ENCODE measurements around the gene RHOBTB1. TPM values are rescaled to one million over a fixed set of nuclear protein-coding genes. Genes with fewer than 3 reads are reported as not detected.
"Not testable (repeated sequence)": the region's sequence is repeated elsewhere in the genome, so short reads cannot be mapped to it uniquely, and the experiment has no call there.

The RHOBTB1 gene
- polyA plus RNA-seq, 3 donors = 74.7 to 95.5 (median 82.9) TPM

- DNase-seq = no peak
These were observed 73.6 kb downstream of the RHOBTB1 start for GRCh38 chr10:60870416-60870728.

GRCh38 chr10:60869652-60870415 is 74.2 kb downstream of the RHOBTB1 start:
- no peak for DNase-seq

GRCh38 chr10:60868946-60869345 is 75.0 kb downstream of the RHOBTB1 start:
- DNase-seq = no peak

GRCh38 chr10:60865198-60865783 is 78.7 kb downstream of the RHOBTB1 start:
- no peak for DNase-seq

GRCh38 chr10:60863796-60864195 is 80.2 kb downstream of the RHOBTB1 start:
- DNase-seq = no peak

- DNase-seq = no peak
These were observed 81.5 kb downstream of the RHOBTB1 start for GRCh38 chr10:60862517-60862916.

- no peak for DNase-seq
These were observed 87.6 kb downstream of the RHOBTB1 start for GRCh38 chr10:60856405-60856804.

- no peak for DNase-seq
These were observed 90.3 kb downstream of the RHOBTB1 start for GRCh38 chr10:60853637-60854036.

- DNase-seq = no peak
These were observed 90.9 kb downstream of the RHOBTB1 start for GRCh38 chr10:60853107-60853506.

GRCh38 chr10:60849740-60850139 is 94.2 kb downstream of the RHOBTB1 start:
- no peak for DNase-seq

GRCh38 chr10:60849217-60849616 is 94.8 kb downstream of the RHOBTB1 start:
- DNase-seq = no peak

GRCh38 chr10:60848680-60849079 is 95.3 kb downstream of the RHOBTB1 start:
- no peak for DNase-seq

- peak; percentile 30 for DNase-seq
These were observed 95.9 kb downstream of the RHOBTB1 start for GRCh38 chr10:60848126-60848525.

GRCh38 chr10:60846173-60846572 is 97.8 kb downstream of the RHOBTB1 start:
- no peak for DNase-seq

- DNase-seq = no peak
These were observed 98.9 kb downstream of the RHOBTB1 start for GRCh38 chr10:60845038-60845437.

- DNase-seq = no peak
These were observed 101.3 kb downstream of the RHOBTB1 start for GRCh38 chr10:60842694-60843093.

- not testable (repeated sequence) for DNase-seq
These were observed 102.8 kb downstream of the RHOBTB1 start for GRCh38 chr10:60841227-60841626.

GRCh38 chr10:60835049-60835448 is 108.9 kb downstream of the RHOBTB1 start:
- no peak for DNase-seq

GRCh38 chr10:60834401-60834800 is 109.6 kb downstream of the RHOBTB1 start:
- DNase-seq = no peak

- not testable (repeated sequence) for DNase-seq
These were observed 111.8 kb downstream of the RHOBTB1 start for GRCh38 chr10:60832136-60832535.

GRCh38 chr10:60828489-60828852 is 115.5 kb downstream of the RHOBTB1 start:
- DNase-seq = no peak

- no peak for DNase-seq
These were observed 116.0 kb downstream of the RHOBTB1 start for GRCh38 chr10:60827791-60828488.

GRCh38 chr10:60825520-60825919 is 118.5 kb downstream of the RHOBTB1 start:
- no peak for DNase-seq

Measured in renal pelvis (tissue), 4 donors.